B cell (primary cell): ENCODE data around the gene PIK3C3. TPM values are rescaled to one million over a fixed set of nuclear protein-coding genes. Genes with fewer than 3 reads are reported as not detected.

Experiments
- ATAC-seq: fragments of 200-7000 bp; cut with Tn5 transposase; one replicate; pipeline ENCODE4 v1.10.0; 2021; ENCODE audit warnings: low read depth, mild to moderate bottlenecking, moderate number of reproducible peaks, moderate library complexity
- CTCF ChIA-PET: fragments of 350-600 bp; sonication (Branson Sonifier 250); formaldehyde crosslinking; loops from one replicate; lab custom pipeline; 2021; ENCODE audit warnings: antibody characterized with exemption, inconsistent platforms; lab: Charles Lee
- POLR2A ChIA-PET: fragments of 350-600 bp; sonication (Branson Sonifier 250); formaldehyde crosslinking; loops from one replicate; lab custom pipeline; 2021; ENCODE audit warnings: antibody characterized with exemption; lab: Charles Lee
- DNase-seq: peaks from one replicate; pipeline ENCODE4 v3.0.0; 2013
- H2AFZ ChIP-seq: 2 replicates; pipeline ENCODE4 v1.6.1; 2012; ENCODE audit warnings: mild to moderate bottlenecking, low read depth, low read length; ENCODE audit not compliant: insufficient read depth, poor library complexity, severe bottlenecking
- H3K27ac ChIP-seq, 2 donors: 1 replicate in 1 of 2; 2 replicates in 1 of 2; pipeline ENCODE4 v1.5.1; 2012 to 2013; ENCODE audit warnings: low read length in 2 of 2, mild to moderate bottlenecking in 2 of 2, moderate library complexity in 1 of 2
- H3K27me3 ChIP-seq, 4 experiments: fragments of 200-600 bp in 1 of 4; sonication (generic) in 1 of 4; replicated peaks in 1 of 4; 1 replicate in 2 of 4; 2 replicates in 2 of 4; pipeline versions ENCODE4 v1.6.1 to v1.7.0; 2013 to 2016; ENCODE audit warnings: low read length in 3 of 4, mild to moderate bottlenecking in 2 of 4, mixed read lengths in 1 of 4, moderate library complexity in 1 of 4; ENCODE audit not compliant: insufficient read depth in 4 of 4, control insufficient read depth in 3 of 4; ENCODE audit errors: control extremely low read depth in 1 of 4
- H3K36me3 ChIP-seq, 2 experiments: replicated peaks in 1 of 2; 1 replicate in 1 of 2; 2 replicates in 1 of 2; pipeline versions ENCODE4 v1.6.1 to v1.7.1; 2013; ENCODE audit warnings: low read length in 1 of 2; ENCODE audit not compliant: insufficient read depth in 2 of 2, control insufficient read depth in 1 of 2; ENCODE audit errors: control extremely low read depth in 1 of 2, extremely low read depth in 1 of 2
- H3K4me1 ChIP-seq, 2 donors: fragments of 200-600 bp in 1 of 2; sonication (generic) in 1 of 2; 1 replicate in 1 of 2; 2 replicates in 1 of 2; pipeline versions ENCODE4 v1.5.1 to v1.6.1; 2013 to 2017; ENCODE audit warnings: low read length in 2 of 2; ENCODE audit not compliant: control insufficient read depth in 2 of 2, insufficient read depth in 2 of 2
- H3K4me2 ChIP-seq: replicated peaks from 2 replicates; pipeline ENCODE3; 2012; ENCODE audit warnings: mild to moderate bottlenecking, low read depth, low read length; ENCODE audit not compliant: poor library complexity, severe bottlenecking
- H3K4me3 ChIP-seq, 5 experiments: fragments of 200-600 bp in 1 of 5; sonication (generic) in 1 of 5; 1 replicate in 3 of 5; 2 replicates in 2 of 5; pipeline versions ENCODE4 v1.5.1 to v1.7.0; 2011 to 2016; ENCODE audit warnings: low read length in 4 of 5, mild to moderate bottlenecking in 4 of 5, low read depth in 2 of 5, control low read depth in 1 of 5, moderate library complexity in 1 of 5; ENCODE audit not compliant: insufficient read depth in 1 of 5; ENCODE audit errors: control extremely low read depth in 1 of 5, extremely low read depth in 1 of 5
- H3K79me2 ChIP-seq: fragments of 200-600 bp; sonication (generic); one replicate; pipeline ENCODE4 v1.6.0; 2016; ENCODE audit warnings: low read length; ENCODE audit not compliant: control insufficient read depth, insufficient read depth
- H3K9ac ChIP-seq: fragments of 200-600 bp; sonication (generic); 2 replicates; pipeline ENCODE4 v1.6.1; 2017; ENCODE audit warnings: mild to moderate bottlenecking, low read length, moderate library complexity
- H3K9me3 ChIP-seq, 3 donors: one replicate each; pipeline versions ENCODE4 v1.6.1 to v1.7.1; 2013; ENCODE audit warnings: low read length in 2 of 3; ENCODE audit not compliant: control insufficient read depth in 2 of 3, insufficient read depth in 1 of 3; ENCODE audit errors: control extremely low read depth in 1 of 3
- H4K20me1 ChIP-seq: 2 replicates; pipeline ENCODE4 v1.6.0; 2012; ENCODE audit warnings: mild to moderate bottlenecking, low read length; ENCODE audit not compliant: insufficient read depth, control insufficient read depth, poor library complexity, severe bottlenecking
- H3K27ac Mint-ChIP-seq: one replicate; pipeline ENCODE4 v1.8.0; 2021; ENCODE audit warnings: mixed read lengths
- H3K27me3 Mint-ChIP-seq: one replicate; pipeline ENCODE4 v1.8.0; 2021; ENCODE audit warnings: mixed read lengths
- H3K4me1 Mint-ChIP-seq: one replicate; pipeline ENCODE4 v1.8.0; 2021; ENCODE audit warnings: mixed read lengths
- H3K4me3 Mint-ChIP-seq: one replicate; pipeline ENCODE4 v1.8.0; 2021; ENCODE audit warnings: mixed read lengths
- H3K9me3 Mint-ChIP-seq: one replicate; pipeline ENCODE4 v1.8.0; 2022; ENCODE audit warnings: mixed read lengths; ENCODE audit not compliant: insufficient read depth
- EZH2 ChIP-seq: IDR thresholded peaks from 2 replicates; pipeline ENCODE4 v1.6.1; 2012; ENCODE audit warnings: borderline replicate concordance, low read depth, mild to moderate bottlenecking, moderate library complexity, low read length; ENCODE audit not compliant: insufficient read depth, poor library complexity, severe bottlenecking
- WGBS: methylation state at CpG from one replicate; pipeline ENCODE4 v1.1.5; 2013; ENCODE audit warnings: missing lambda C conversion rate; ENCODE audit not compliant: insufficient coverage; 5-methylcytosine and 5-hydroxymethylcytosine counted together
- intact Hi-C: fragments of 100-400 bp; cut with micrococcal nuclease; formaldehyde crosslinking; loops from one replicate; pipeline ENCODE4 v1.10.0; 2022
- polyA plus RNA-seq: library from polyadenylated mRNA; depleted of rRNA; stranded (reverse); fragments of >200 nt; gene quantifications from 2 replicates; pipeline ENCODE4 v1.2.3, GENCODE V29; 2012
- total RNA-seq, 2 donors: library from RNA; stranded (reverse); fragments of 120-200 nt in 1 of 2; gene quantifications; 1 replicate in 1 of 2; 2 replicates in 1 of 2; pipeline versions ENCODE4 v1.2.3 to v1.2.4, GENCODE V29; 2013 to 2022
- TF ChIP-seq, protein P1 (sequence below): fragments of 200-600 bp; IDR thresholded peaks from one replicate; pipeline ENCODE4 v1.8.0; 2022; ENCODE audit warnings: antibody characterized with exemption, mild to moderate bottlenecking

PIK3C3 gene
- total and polyA plus RNA-seq, 2 donors (not counting 1 experiment from before 2014, with no cell fraction given), result 13.3 to 87.9 TPM

DNA sequence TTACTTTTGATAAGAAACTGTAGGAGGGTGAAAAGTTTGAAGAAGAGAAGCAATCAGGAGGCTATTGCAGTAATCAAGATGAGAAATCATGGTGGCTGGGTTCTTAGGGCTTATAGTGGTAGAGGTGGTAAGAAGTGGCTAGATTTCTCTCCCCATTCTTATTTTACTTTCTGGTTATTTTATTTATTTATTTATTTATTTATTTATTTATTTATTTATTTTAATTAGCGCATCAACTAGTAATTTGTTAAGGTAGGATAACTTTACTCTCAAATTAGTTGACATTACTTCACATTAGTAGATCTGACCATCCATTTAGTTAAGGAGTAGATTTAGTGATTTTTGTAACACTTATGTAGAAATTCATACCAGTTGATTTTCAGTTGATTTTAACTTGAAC, 77.4 kb downstream of the PIK3C3 start:
- Mint-ChIP-seq H3K27ac (no peak overlapping the region), H3K27me3 (no peaks in the 10 kb centered on the region), H3K4me3 (no peak overlapping the region), H3K9me3 (no peaks in the 10 kb centered on the region), H3K4me1 (no peaks in the 10 kb centered on the region)
- Histone ChIP-seq H3K9me3 (no peaks in the 10 kb centered on the region), H3K36me3 (peaks cover 15 to 33% of the 10 kb centered on the region in 2 experiments), H3K27me3 (no peaks in the 10 kb centered on the region), H4K20me1 (no peaks in the 10 kb centered on the region), H3K4me2 (no peak overlapping the region), H3K9ac (no peak overlapping the region), H3K27ac (no peak overlapping the region), H3K4me3 (no peak overlapping the region), H3K79me2 (no peaks in the 10 kb centered on the region), H2AFZ (no peak overlapping the region), H3K4me1 (no peaks in the 10 kb centered on the region)
- intact Hi-C loops, result no loop called here
- ATAC-seq, result no peak
- no peak for DNase-seq
- CTCF ChIA-PET, result interaction anchor here (1.0 to 2.1 kb wide), 3 partner anchors 9 to 22 kb away, joined by 3 to 10 read pairs (median 4); no protein-coding TSS in a partner anchor
- POLR2A ChIA-PET, result no interaction called here
- no peak for TF ChIP-seq EZH2
- TF ChIP-seq, protein P1, sequence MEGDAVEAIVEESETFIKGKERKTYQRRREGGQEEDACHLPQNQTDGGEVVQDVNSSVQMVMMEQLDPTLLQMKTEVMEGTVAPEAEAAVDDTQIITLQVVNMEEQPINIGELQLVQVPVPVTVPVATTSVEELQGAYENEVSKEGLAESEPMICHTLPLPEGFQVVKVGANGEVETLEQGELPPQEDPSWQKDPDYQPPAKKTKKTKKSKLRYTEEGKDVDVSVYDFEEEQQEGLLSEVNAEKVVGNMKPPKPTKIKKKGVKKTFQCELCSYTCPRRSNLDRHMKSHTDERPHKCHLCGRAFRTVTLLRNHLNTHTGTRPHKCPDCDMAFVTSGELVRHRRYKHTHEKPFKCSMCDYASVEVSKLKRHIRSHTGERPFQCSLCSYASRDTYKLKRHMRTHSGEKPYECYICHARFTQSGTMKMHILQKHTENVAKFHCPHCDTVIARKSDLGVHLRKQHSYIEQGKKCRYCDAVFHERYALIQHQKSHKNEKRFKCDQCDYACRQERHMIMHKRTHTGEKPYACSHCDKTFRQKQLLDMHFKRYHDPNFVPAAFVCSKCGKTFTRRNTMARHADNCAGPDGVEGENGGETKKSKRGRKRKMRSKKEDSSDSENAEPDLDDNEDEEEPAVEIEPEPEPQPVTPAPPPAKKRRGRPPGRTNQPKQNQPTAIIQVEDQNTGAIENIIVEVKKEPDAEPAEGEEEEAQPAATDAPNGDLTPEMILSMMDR, result no peak
- WGBS, result no CpG with 5 or more reads among the region's 1 CpG

DNA sequence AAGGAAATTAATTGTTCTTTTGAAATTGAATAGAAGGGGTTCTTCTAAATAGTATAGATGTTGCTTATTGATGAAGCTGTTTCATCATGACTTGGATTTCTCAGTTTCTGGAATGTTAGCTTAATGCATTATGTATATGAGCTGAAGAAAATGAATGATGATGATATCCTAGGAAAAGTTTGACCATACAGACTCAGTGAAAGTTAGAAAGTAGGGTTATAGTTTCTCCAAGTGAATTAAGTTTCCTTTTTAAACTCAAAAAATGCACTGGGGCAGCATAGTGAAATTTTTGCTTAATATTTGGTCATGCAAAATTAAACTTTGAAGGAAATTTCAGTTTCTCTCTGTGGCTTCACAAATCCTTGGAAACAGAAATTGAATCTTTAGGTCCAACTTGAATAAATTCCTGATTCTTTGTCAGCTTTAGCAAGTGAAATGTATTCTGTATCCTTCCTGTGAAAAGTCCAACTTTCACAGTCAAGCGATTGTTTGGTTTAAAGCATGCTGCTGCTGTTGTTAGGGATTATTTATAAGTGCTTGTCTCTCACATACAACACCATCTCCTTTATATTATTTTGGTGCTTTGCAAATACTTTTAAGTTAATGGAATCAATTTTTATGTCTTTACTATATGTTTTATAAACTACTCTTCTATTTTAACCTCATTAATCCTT, 78.2 kb downstream of the PIK3C3 start:
- no peak for ATAC-seq
- no peaks in the 10 kb centered on the region for H3K9me3 ChIP-seq
- H4K20me1 ChIP-seq, result no peaks in the 10 kb centered on the region
- no CpG with 5 or more reads among the region's 1 CpG for WGBS
- H3K9me3 Mint-ChIP-seq, result no peaks in the 10 kb centered on the region
- ChIA-PET CTCF (interaction anchor here (1.0 to 2.1 kb wide), 3 partner anchors 10 to 21 kb away, joined by 3 to 10 read pairs (median 4); no protein-coding TSS in a partner anchor), POLR2A (interaction anchor here (0.6 kb wide), 1 partner anchor 12 kb away, joined by 3 read pairs; no protein-coding TSS in a partner anchor)
- H3K4me1 Mint-ChIP-seq, result no peaks in the 10 kb centered on the region
- intact Hi-C loops, result no loop called here
- no peak for DNase-seq
- no peaks in the 10 kb centered on the region for H3K27me3 ChIP-seq
- H3K4me3 ChIP-seq, result no peak overlapping the region
- no peak overlapping the region for H3K9ac ChIP-seq
- TF ChIP-seq, protein P1, result no peak
- no peak for TF ChIP-seq EZH2
- H3K27me3 Mint-ChIP-seq, result no peaks in the 10 kb centered on the region
- H3K36me3 ChIP-seq, result peaks cover 15 to 42% of the 10 kb centered on the region in 2 experiments
- H3K27ac Mint-ChIP-seq, result no peak overlapping the region
- no peak overlapping the region for H3K27ac ChIP-seq
- no peak overlapping the region for H2AFZ ChIP-seq
- no peak overlapping the region for H3K4me3 Mint-ChIP-seq
- H3K4me2 ChIP-seq, result no peak overlapping the region
- H3K79me2 ChIP-seq, result no peaks in the 10 kb centered on the region
- no peaks in the 10 kb centered on the region for H3K4me1 ChIP-seq
